ENCODE results near the gene ITGB8.

DNA sequence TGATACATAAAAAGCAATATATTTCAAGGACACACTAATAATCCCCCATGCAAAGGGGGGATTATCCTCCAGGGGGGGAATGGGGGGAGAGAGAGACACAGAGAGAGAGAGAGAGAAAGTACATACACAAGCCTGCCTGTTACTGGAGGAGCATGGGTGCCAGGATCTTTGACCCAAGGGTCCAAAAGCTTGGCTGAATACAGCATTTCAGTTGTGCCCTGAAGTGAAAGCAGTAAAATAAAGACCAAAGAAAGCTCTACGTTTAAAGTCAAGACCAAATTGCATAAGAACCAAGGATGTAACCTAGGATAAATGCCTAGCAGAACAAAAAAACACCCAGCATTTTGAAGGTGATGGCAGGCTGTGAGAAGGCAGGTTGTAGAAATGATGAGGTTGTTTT, 27.8 kb upstream of the ITGB8 start:
- TF ChIP-seq, protein P1, sequence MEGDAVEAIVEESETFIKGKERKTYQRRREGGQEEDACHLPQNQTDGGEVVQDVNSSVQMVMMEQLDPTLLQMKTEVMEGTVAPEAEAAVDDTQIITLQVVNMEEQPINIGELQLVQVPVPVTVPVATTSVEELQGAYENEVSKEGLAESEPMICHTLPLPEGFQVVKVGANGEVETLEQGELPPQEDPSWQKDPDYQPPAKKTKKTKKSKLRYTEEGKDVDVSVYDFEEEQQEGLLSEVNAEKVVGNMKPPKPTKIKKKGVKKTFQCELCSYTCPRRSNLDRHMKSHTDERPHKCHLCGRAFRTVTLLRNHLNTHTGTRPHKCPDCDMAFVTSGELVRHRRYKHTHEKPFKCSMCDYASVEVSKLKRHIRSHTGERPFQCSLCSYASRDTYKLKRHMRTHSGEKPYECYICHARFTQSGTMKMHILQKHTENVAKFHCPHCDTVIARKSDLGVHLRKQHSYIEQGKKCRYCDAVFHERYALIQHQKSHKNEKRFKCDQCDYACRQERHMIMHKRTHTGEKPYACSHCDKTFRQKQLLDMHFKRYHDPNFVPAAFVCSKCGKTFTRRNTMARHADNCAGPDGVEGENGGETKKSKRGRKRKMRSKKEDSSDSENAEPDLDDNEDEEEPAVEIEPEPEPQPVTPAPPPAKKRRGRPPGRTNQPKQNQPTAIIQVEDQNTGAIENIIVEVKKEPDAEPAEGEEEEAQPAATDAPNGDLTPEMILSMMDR (conservative IDR thresholded peaks at IDR 0.05; ENCODE audit: low read depth in 2 of 2) = no peak
- no peak for TF ChIP-seq EZH2 (IDR thresholded peaks at IDR 0.05; ENCODE audit: low read depth, unreplicated experiment)
- TF ChIP-seq, protein P2, sequence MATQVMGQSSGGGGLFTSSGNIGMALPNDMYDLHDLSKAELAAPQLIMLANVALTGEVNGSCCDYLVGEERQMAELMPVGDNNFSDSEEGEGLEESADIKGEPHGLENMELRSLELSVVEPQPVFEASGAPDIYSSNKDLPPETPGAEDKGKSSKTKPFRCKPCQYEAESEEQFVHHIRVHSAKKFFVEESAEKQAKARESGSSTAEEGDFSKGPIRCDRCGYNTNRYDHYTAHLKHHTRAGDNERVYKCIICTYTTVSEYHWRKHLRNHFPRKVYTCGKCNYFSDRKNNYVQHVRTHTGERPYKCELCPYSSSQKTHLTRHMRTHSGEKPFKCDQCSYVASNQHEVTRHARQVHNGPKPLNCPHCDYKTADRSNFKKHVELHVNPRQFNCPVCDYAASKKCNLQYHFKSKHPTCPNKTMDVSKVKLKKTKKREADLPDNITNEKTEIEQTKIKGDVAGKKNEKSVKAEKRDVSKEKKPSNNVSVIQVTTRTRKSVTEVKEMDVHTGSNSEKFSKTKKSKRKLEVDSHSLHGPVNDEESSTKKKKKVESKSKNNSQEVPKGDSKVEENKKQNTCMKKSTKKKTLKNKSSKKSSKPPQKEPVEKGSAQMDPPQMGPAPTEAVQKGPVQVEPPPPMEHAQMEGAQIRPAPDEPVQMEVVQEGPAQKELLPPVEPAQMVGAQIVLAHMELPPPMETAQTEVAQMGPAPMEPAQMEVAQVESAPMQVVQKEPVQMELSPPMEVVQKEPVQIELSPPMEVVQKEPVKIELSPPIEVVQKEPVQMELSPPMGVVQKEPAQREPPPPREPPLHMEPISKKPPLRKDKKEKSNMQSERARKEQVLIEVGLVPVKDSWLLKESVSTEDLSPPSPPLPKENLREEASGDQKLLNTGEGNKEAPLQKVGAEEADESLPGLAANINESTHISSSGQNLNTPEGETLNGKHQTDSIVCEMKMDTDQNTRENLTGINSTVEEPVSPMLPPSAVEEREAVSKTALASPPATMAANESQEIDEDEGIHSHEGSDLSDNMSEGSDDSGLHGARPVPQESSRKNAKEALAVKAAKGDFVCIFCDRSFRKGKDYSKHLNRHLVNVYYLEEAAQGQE (IDR thresholded peaks at IDR 0.05; ENCODE audit: unreplicated experiment) = no peak
- no peak for TF ChIP-seq POLR2AphosphoS5 (IDR thresholded peaks at IDR 0.05; ENCODE audit: low read depth)
- TF ChIP-seq ZNF331 (CRISPR knock-in tag; IDR thresholded peaks at IDR 0.05; ENCODE audit: low read depth) = no peak
- no peak for TF ChIP-seq EZH2phosphoT487 (IDR thresholded peaks at IDR 0.05; ENCODE audit: unreplicated experiment)
- no peak for TF ChIP-seq JUNB (IDR thresholded peaks at IDR 0.05; ENCODE audit: unreplicated experiment)
- TF ChIP-seq, protein P3, sequence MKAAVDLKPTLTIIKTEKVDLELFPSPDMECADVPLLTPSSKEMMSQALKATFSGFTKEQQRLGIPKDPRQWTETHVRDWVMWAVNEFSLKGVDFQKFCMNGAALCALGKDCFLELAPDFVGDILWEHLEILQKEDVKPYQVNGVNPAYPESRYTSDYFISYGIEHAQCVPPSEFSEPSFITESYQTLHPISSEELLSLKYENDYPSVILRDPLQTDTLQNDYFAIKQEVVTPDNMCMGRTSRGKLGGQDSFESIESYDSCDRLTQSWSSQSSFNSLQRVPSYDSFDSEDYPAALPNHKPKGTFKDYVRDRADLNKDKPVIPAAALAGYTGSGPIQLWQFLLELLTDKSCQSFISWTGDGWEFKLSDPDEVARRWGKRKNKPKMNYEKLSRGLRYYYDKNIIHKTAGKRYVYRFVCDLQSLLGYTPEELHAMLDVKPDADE (IDR thresholded peaks at IDR 0.05) = no peak

Measured in GM23338 (cell line).